HG03175 (cell line): Measurements from ENCODE around the gene DHX8.
"Not testable (repeated sequence)": the region's sequence is repeated elsewhere in the genome, so short reads cannot be mapped to it uniquely, and the experiment has no call there.

Experiments
- ATAC-seq: cut with Tn5 transposase; IDR thresholded peaks from one replicate; pipeline ENCODE4 v1.9.1; 2021; ENCODE audit warnings: mild to moderate bottlenecking, moderate library complexity; ENCODE audit not compliant: unreplicated experiment

The DHX8 gene

DNA sequence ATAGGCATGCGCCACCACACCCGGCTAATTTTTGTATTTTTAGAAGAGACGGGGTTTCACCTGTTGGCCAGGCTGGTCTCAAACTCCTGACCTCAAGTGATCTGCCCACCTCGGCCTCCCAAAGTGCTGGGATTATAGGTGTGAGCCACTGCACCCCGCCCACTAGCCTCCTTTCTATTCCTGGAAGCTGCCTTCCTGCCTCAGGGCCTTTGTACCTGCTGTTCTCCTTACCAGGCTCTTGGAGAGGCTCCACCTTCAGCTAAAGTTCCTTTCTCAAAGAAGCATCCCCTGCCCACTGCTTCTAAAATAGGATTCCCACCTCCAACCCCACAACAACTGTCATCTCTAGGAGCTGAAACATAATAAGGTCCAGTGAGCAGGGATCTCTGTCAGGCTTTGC lies 23.9 kb upstream of the DHX8 start:
- not testable (repeated sequence) for ATAC-seq

DNA sequence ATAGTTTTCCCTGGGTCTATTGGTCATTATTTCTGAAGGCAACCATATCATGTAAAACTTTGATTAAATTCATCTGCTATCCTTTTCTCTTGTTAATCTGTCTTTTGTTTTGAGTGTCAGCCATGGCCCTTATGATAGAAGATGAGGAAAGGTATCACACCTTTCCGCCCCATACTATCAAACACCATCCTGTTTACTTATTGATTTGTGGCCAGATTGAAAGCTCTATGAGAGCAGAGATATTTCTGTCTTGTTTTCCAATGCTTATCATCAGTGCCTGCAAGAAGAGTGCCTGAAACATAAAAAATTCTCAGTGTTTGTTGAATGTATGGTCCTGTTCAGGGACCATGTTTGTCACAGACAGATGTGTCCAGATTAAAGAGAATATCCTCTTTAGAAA lies 22.6 kb upstream of the DHX8 start:
- ATAC-seq: no peak

DNA sequence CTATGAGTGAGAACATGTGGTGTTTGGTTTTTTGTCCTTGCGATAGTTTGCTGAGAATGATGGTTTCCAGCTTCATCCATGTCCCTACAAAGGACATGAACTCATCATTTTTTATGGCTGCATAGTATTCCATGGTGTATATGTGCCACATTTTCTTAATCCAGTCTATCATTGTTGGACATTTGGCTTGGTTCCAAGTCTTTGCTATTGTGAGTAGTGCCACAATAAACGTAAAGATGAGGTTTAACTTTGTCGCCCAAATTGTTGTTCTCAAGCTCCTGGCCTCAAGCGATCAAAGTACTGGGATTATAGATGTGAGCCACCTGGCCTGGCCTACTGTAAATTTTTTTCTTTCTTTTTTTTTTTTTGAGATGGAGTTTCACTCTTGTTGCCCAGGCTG lies 21.2 kb upstream of the DHX8 start:
- ATAC-seq: not testable (repeated sequence)

- ATAC-seq: no peak
These were observed 20.5 kb upstream of the DHX8 start for GRCh38 chr17:43463241-43463640.

DNA sequence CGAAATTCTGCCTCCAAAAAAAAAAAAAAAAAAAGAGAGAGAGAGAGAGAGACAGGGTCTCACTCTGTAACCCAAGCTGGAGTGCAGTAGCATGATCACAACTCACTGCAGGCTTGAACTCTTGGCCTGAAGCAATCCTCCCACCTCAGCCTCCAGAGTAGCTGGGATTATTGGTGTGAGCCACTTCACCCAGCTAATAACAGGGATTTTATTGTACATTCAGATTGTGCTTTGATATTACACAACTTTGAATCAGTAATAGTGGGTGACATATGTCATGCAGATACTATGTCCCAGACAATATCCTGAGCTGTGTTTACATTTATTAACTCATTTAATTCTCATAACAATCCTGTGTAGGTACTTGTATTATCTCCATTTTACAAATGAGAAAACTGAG lies 19.7 kb upstream of the DHX8 start:
- ATAC-seq: no peak

GRCh38 chr17:43465049-43465448 lies 18.7 kb upstream of the DHX8 start:
- no peak for ATAC-seq

GRCh38 chr17:43467981-43468581 lies 15.7 kb upstream of the DHX8 start:
- no peak for ATAC-seq

- no peak for ATAC-seq
These were observed 15.1 kb upstream of the DHX8 start for GRCh38 chr17:43468691-43469139.

DNA sequence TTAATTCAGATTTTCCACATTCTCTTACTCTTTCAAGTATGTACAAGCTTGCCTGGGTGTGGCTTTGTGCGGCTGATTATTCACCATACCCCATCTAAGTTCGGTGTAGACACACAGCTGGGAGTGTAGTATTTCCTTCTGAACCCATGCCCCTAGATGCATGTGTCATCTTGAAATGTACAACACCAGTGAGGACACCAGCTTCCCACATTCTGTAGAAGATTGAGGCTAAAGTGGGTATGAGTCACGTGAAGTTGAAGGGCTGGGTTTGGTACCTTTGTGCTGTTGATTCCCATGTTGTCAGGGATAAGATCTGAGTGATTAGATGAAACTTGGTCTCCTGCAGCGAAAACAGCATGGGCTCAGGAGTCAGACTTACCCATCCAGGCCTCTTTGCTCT lies 14.6 kb upstream of the DHX8 start:
- no peak for ATAC-seq

DNA sequence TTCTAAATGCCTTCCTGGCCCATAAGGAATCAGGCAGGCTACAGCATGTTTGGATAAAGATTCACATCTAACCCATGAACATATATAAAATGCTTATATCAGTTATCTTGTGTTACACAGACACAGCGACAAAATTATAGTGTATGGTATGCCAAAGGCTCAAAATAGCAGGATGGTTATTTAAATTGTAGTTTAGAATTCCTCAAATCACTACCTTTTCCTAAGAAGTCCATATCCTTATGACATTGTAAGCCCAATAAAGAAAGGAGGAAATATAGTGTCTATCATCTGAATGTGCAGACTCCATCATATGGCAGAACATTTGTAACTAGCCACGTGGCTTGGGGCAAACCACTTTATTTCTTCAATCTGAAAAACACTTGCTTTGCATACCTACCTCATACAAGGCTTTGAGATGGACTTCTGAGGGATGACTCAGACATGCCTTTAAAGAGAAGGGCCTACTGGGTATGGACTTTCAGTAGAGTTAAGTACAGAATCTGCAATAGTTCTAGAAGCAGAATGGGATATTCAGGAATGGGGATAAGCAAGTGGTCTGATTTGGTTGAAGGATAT lies 12.1 kb upstream of the DHX8 start:
- ATAC-seq: no peak

DNA sequence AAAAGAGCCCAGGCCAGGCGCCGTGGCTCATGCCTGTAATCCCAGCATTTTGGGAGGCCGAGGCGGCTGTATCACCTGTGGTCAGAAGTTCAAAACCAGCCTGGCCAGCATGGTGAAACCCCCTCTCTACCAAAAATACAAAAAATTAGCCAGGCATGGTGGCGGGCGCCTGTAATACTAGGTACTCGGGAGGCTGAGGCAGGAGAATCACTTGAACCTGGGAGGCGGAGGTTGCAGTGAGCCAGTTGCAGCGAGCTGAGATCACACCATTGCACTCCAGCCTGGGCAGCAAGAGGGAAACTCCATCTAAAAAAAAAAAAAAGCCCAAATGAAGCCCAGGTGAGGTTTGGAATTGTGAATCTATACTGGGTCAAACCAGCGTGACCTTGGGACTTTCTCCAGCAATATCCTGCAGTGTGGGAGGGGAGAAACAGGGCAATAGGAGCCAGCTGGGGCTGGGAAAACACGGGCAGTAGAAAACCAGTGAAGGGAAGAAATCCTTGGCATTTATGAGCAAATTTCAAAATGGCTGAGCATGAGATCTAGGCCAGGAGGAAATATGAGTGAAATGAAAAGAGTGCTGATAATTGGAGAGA lies 8.2 kb upstream of the DHX8 start:
- no peak for ATAC-seq

GRCh38 chr17:43476306-43476705 lies 7.5 kb upstream of the DHX8 start:
- not testable (repeated sequence) for ATAC-seq

DNA sequence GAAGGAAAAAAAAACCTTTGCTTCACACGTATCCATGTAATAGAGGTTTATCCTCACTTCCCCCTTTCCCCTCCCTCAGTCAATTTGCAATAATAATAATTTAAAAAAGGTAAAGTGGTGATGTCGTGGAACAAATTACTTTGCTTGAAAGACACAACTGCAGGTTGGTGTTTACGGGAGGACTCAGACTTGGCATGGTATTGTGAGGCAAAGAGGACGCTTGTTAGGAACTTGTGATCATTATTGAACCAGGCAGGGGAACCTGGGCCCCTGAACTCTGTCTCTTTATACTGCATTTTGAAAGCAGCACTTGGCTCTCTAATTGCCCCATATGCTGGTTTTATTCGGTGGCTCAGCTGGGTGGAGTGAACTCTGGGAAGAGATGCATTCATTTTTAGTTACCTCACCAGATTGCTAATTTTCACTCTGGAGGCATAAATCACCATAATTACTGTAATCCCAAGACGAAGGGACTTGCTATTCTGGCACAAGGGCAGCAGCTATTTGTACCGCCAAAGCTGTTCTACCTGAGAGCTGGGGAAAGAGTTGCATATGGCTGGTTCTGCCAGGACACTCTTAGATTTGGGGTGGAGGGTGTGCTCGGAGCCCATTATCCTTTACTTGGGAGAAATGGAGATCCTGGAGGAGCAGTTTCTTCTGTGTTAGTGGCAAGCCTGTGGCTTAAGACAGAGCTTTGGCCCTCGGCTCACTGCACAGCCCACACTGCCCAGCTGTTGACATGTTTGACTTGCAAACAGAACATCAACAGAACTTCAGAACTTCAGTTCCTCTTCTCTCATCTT lies 5.7 kb upstream of the DHX8 start:
- ATAC-seq: no peak

DNA sequence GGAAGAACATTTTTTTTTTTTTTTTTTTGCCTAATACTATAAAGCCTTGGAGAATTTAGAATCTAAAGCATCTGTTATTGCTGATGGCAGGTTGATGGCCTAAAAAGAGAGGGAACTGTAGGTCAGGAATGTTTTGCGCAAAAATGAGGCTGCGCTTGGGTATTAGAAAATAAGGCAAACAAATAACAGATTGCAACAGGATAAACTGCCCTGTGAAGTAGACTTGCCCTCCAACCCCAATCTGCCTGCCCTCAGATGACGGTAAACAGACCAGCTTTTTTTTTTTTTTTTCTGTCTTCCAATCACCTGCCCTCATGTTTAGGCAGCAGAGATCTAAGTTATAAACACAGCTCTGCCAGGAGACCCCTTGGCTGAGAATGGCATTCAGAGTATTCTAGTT lies 3.8 kb upstream of the DHX8 start:
- no peak for ATAC-seq

- no peak for ATAC-seq
These were observed 1.4 kb upstream of the DHX8 start for GRCh38 chr17:43482103-43483012.

DNA sequence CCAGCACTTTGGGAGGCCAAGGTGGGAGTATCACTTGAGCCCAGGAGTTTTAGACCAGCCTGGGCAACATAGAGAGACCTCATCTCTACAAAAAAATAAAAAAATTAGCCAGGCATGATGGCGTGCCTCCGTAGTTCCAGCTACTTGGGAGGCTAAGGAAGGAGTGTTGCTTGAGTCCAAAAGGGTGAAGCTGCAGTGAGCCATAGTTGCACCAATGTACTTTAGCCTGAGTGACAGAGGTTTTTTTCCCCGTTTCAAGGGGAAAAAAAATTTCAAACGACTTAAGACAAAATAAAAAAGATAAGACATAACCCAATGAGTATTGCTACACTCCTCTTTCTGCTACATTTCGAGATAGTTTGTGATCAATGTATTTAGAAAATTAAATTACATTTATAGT lies 6.8 kb downstream of the DHX8 start:
- no peak for ATAC-seq

DNA sequence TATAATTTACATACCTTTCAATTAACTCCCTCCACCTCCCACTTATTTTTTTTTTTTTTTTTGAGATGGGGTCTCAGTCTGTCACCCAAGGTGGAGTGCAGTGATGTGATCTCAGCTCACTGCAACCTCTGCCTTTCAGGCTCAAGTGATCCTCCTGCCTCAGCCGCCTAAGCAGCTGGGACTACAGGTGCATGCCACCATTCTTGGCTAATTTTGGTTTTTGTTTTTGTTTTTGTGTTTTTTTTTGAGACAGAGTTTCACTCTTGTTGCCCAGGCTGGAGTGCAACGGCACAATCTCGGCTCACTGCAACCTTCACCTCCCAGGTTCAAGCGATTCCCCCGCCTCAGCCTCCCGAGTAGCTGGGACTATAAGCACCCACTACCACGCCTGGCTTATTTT lies 25.7 kb downstream of the DHX8 start:
- ATAC-seq: not testable (repeated sequence)

- ATAC-seq: not testable (repeated sequence)
These were observed 27.4 kb downstream of the DHX8 start for GRCh38 chr17:43511199-43511598.

DNA sequence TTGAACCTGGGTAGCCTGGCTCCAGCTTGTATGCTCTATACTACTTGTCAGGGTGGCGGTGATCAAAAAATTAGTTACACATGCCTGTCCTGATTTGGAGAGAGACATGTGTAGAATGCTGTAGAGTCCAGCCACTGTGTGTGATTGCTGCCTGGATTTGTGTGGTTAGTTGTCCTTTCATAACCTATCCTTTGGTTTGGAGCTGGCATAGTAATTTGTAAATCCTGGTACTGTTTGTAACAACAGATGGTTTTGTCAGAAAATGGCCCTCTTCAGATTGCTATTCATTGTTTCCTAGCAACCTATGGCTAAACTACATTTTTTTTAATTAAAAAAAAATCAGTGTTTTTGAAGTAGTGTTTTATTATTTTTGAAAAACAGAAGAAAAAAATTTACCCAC lies 31.9 kb downstream of the DHX8 start:
- no peak for ATAC-seq

DNA sequence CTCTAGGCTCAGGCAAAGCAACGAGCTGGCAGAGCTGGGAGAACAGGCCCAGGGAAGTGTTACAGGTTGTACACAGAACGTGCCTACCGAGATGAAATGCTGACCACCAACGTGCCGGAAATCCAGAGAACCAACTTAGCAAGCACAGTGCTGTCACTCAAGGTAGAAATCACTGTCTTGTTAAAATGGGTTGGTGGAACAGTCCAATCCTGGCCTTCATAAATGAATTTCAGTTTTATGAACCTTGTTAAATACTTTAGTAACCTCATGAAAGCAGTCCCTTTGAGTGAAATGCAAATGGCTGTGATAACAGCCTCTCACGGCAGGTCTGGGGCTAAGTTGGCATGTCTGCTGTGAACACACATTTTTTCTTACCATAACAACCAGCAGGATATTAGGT lies 33.4 kb downstream of the DHX8 start:
- ATAC-seq: no peak
